K562 (cell line): ENCODE results near the gene AK2. TPM values are rescaled to one million over a fixed set of nuclear protein-coding genes. Genes with fewer than 3 reads are reported as not detected.
A peak's percentile ranks its signal among the peaks of the same experiment; 100 is the strongest.

Source experiments
- CSDE1 ChIP-seq, 2 experiments: fragments of 450-650 bp; IDR thresholded peaks; 2 replicates each; pipeline ENCODE4 v1.6.1; 2016; ENCODE audit warnings: mild to moderate bottlenecking in 1 of 2
- E2F4 ChIP-seq: sonication (generic); formaldehyde crosslinking; IDR thresholded peaks from 2 replicates; pipeline ENCODE4 v1.8.0; 2022; ENCODE audit warnings: mild to moderate bottlenecking, low read depth, missing genetic modification reagents
- E4F1 ChIP-seq: fragments of 250-450 bp; sonication (Bioruptor Pico); IDR thresholded peaks from 2 replicates; pipeline ENCODE4 v1.5.0; 2021; ENCODE audit warnings: mild to moderate bottlenecking, borderline replicate concordance
- GATAD2A ChIP-seq: fragments of 450-650 bp; IDR thresholded peaks from 2 replicates; pipeline ENCODE4 v1.6.1; 2017
- HNRNPUL1 ChIP-seq: fragments of 200-400 bp; formaldehyde crosslinking; IDR thresholded peaks from 2 replicates; pipeline ENCODE4 v1.6.1; 2017; ENCODE audit warnings: low read length
- NR3C1 ChIP-seq: sonication (generic); formaldehyde crosslinking; IDR thresholded peaks from 2 replicates; pipeline ENCODE4 v1.8.1; 2022; ENCODE audit warnings: missing genetic modification reagents
- PATZ1 ChIP-seq: fragments of 250-450 bp; sonication (Bioruptor Pico); IDR thresholded peaks from 2 replicates; pipeline ENCODE4 v1.5.0; 2020; ENCODE audit warnings: mild to moderate bottlenecking, borderline replicate concordance
- PRDM10 ChIP-seq: fragments of 450-650 bp; IDR thresholded peaks from 2 replicates; pipeline ENCODE4 v1.6.1; 2018; ENCODE audit not compliant: partially characterized antibody
- SRSF9 ChIP-seq: fragments of 200-400 bp; formaldehyde crosslinking; IDR thresholded peaks from 2 replicates; pipeline ENCODE4 v1.6.1; 2017; ENCODE audit warnings: low read depth, low read length, borderline replicate concordance
- ZBTB12 ChIP-seq: fragments of 250-450 bp; sonication (Bioruptor Pico); IDR thresholded peaks from 2 replicates; pipeline ENCODE4 v1.4.0; 2020
- ZNF395 ChIP-seq: fragments of 200-800 bp; sonication (Bioruptor generic); IDR thresholded peaks from 2 replicates; pipeline ENCODE4 v1.6.1; 2017; ENCODE audit warnings: missing genetic modification characterization, missing compliant biosample characterization
- ZNF551 ChIP-seq: fragments of 250-450 bp; sonication (Bioruptor Pico); IDR thresholded peaks from 2 replicates; pipeline ENCODE4 v1.5.0; 2021; ENCODE audit warnings: mild to moderate bottlenecking, moderate library complexity
- ZZZ3 ChIP-seq: fragments of 450-650 bp; IDR thresholded peaks from 2 replicates; pipeline ENCODE4 v1.6.1; 2016; ENCODE audit warnings: antibody characterized with exemption, mild to moderate bottlenecking, moderate library complexity
- polyA plus RNA-seq, 8 experiments: library from polyadenylated mRNA; depleted of rRNA in 4 of 8; stranded (reverse) in 5 of 8; unstranded in 3 of 8; fragments of >200 nt; fragmentation: Nextera tagmentation in 2 of 8; fragmentation: Illumina TruSeq in 1 of 8; extraction: Ambion mirVana in 2 of 8; extraction: Trizol in 1 of 8; gene quantifications; 2 replicates each; pipeline versions ENCODE4 v1.2.1 to v1.2.3, GENCODE V29; 2011 to 2014; ENCODE audit warnings: inconsistent platforms in 1 of 8, missing spikeins in 1 of 8
- total RNA-seq, 7 experiments: library from RNA; depleted of rRNA in 6 of 7; stranded (reverse); fragments of >200 nt in 6 of 7; fragmentation: Illumina TruSeq in 2 of 7; extraction: Trizol in 2 of 7; gene quantifications; 2 replicates each; pipeline versions ENCODE4 v1.2.1 to v1.2.3, GENCODE V29; 2011 to 2021; ENCODE audit warnings: low replicate concordance in 1 of 7

The AK2 gene
- total and polyA plus RNA-seq, 9 of the 15 experiments (the other 6 are each of a cell fraction or from before 2014, with no cell fraction given) = 105 to 1,050 (median 509) TPM

- TF ChIP-seq PRDM10 (peak; percentile 91), E2F4 (CRISPR knock-in tag) (peak; percentile 91), ZBTB12 (CRISPR knock-in tag) (peak; percentile 77), CSDE1 (IDR thresholded peaks at IDR 0.05) (peak in 1 of 2 experiments; percentile 57; a peak in 2 of 4 replicates), E4F1 (CRISPR knock-in tag) (no peak), PATZ1 (no peak), GATAD2A (no peak), SRSF9 (no peak), HNRNPUL1 (no peak), ZZZ3 (peak; percentile 67; the same call in 1 of the 2 replicates), ZNF551 (CRISPR knock-in tag) (no peak), NR3C1 (CRISPR knock-in tag) (peak; percentile 45; the same call in 1 of the 2 replicates), ZNF395 (CRISPR knock-in tag) (peak; percentile 60; the same call in 1 of the 2 replicates)
Measured at GRCh38 chr1:33036526-33037503, at the start of gene AK2 (continued).
